HCT116 (cell line): ENCODE data around the gene DNAJC6. TPM values are rescaled to one million over a fixed set of nuclear protein-coding genes. Genes with fewer than 3 reads are reported as not detected.

Experiments
- ATAC-seq: fragments of 200-7000 bp; cut with Tn5 transposase; 2 replicates; pipeline ENCODE4 v1.9.1; 2020; ENCODE audit warnings: mild to moderate bottlenecking, moderate library complexity
- BruUV-seq: library from RNA; stranded (reverse); fragments of 400-500 nt; replicated peaks from 2 replicates; lab custom pipeline; 2021; lab: Mats Ljungman, UMichigan
- CTCF ChIA-PET: fragments of 300-600 bp; sonication (Branson Sonifier 250); formaldehyde crosslinking; loops from one replicate; lab custom pipeline; 2021; ENCODE audit warnings: antibody characterized with exemption; lab: Charles Lee
- POLR2A ChIA-PET: fragments of 300-600, 350-600 bp; sonication (Branson Sonifier 250); formaldehyde crosslinking; loops from one replicate; lab custom pipeline; 2021; ENCODE audit warnings: antibody characterized with exemption; lab: Charles Lee
- RAD21 ChIA-PET, 2 experiments: fragments of 300-600 bp; sonication (Branson Sonifier 250); formaldehyde crosslinking; loops; one replicate each; lab custom pipeline; 2023; ENCODE audit warnings: low total read pairs in 2 of 2; ENCODE audit not compliant: uncharacterized antibody in 2 of 2, unreplicated experiment in 2 of 2, low non-redundant PET in 1 of 2; lab: Charles Lee
- DNase-seq: peaks from one replicate; pipeline ENCODE4 v3.0.0-alpha.2; 2010; ENCODE audit warnings: low read depth, low spot score
- H2AFZ ChIP-seq: fragments of 200-600 bp; shearing (Covaris generic), sonication (generic); 2 replicates; pipeline ENCODE4 v1.6.1; 2017; ENCODE audit warnings: low read depth, mixed run types, mixed read lengths, antibody characterized with exemption, low read length; ENCODE audit not compliant: poor library complexity, severe bottlenecking
- H3K27ac ChIP-seq: 2 replicates; pipeline ENCODE4 v1.5.1; 2012; ENCODE audit warnings: low read depth, low read length
- H3K27me3 ChIP-seq: fragments of 200-600 bp; sonication (generic); 2 replicates; pipeline ENCODE4 v1.6.1; 2016; ENCODE audit warnings: mixed run types, low read length, mixed read lengths; ENCODE audit not compliant: insufficient read depth
- H3K36me3 ChIP-seq, 2 experiments: fragments of 200-500 bp in 1 of 2; fragments of 200-600 bp in 1 of 2; sonication (Bioruptor generic) in 1 of 2; sonication (generic) in 1 of 2; 2 replicates each; pipeline versions ENCODE4 v1.5.1 to v1.6.1; 2014 to 2016; ENCODE audit warnings: low read length in 2 of 2, inconsistent platforms in 1 of 2, mixed read lengths in 1 of 2, mixed run types in 1 of 2; ENCODE audit not compliant: insufficient read depth in 2 of 2, control insufficient read depth in 1 of 2
- H3K4me1 ChIP-seq, 2 experiments: fragments of 200-600 bp in 1 of 2; sonication (generic) in 1 of 2; 2 replicates each; pipeline versions ENCODE4 v1.5.1 to v1.6.1; 2012 to 2017; ENCODE audit warnings: low read length in 2 of 2, inconsistent platforms in 1 of 2, mild to moderate bottlenecking in 1 of 2, mixed read lengths in 1 of 2, mixed run types in 1 of 2, moderate library complexity in 1 of 2; ENCODE audit not compliant: insufficient read depth in 2 of 2, control insufficient read depth in 1 of 2
- H3K4me2 ChIP-seq: fragments of 200-600 bp; sonication (generic); 2 replicates; pipeline ENCODE4 v1.6.1; 2017; ENCODE audit warnings: mixed run types, low read length, mixed read lengths
- H3K4me3 ChIP-seq, 2 experiments: fragments of 200-600 bp in 1 of 2; sonication (generic) in 1 of 2; replicated peaks in 1 of 2; 2 replicates each; pipeline ENCODE4 v1.5.1; 2011 to 2016; ENCODE audit warnings: low read length in 2 of 2, control low read depth in 1 of 2, low read depth in 1 of 2, mild to moderate bottlenecking in 1 of 2, mixed read lengths in 1 of 2, mixed run types in 1 of 2
- H3K79me2 ChIP-seq: fragments of 200-600 bp; sonication (generic); 2 replicates; pipeline ENCODE4 v1.6.1; 2017; ENCODE audit warnings: mild to moderate bottlenecking, mixed run types, low read length, moderate library complexity, mixed read lengths; ENCODE audit not compliant: insufficient read depth
- H3K9ac ChIP-seq: fragments of 200-600 bp; sonication (generic); 2 replicates; pipeline ENCODE4 v1.6.1; 2016; ENCODE audit warnings: low read length, mixed read lengths
- H3K9me2 ChIP-seq: fragments of 200-600 bp; sonication (generic), shearing (Covaris generic); 2 replicates; pipeline ENCODE4 v1.6.1; 2017; ENCODE audit warnings: mixed run types, mild to moderate bottlenecking, moderate library complexity; ENCODE audit not compliant: insufficient read depth
- H3K9me3 ChIP-seq, 2 experiments: fragments of 200-500 bp in 1 of 2; fragments of 200-600 bp in 1 of 2; sonication (Bioruptor generic) in 1 of 2; sonication (generic) in 1 of 2; 2 replicates each; pipeline ENCODE4 v1.6.1; 2014 to 2017; ENCODE audit warnings: low read length in 2 of 2, mixed read lengths in 2 of 2, inconsistent platforms in 1 of 2, low read depth in 1 of 2, mild to moderate bottlenecking in 1 of 2, mixed run types in 1 of 2, moderate library complexity in 1 of 2; ENCODE audit not compliant: control insufficient read depth in 1 of 2, insufficient read depth in 1 of 2
- H4K20me1 ChIP-seq: fragments of 200-600 bp; sonication (generic), shearing (Covaris generic); 2 replicates; pipeline ENCODE4 v1.6.1; 2017; ENCODE audit warnings: mixed run types, mild to moderate bottlenecking, moderate library complexity; ENCODE audit not compliant: insufficient read depth
- CBX3 ChIP-seq: IDR thresholded peaks from 2 replicates; pipeline ENCODE4 v1.6.1; 2012; ENCODE audit warnings: low read depth
- EGR1 ChIP-seq: IDR thresholded peaks from 2 replicates; pipeline ENCODE4 v1.6.1; 2012; ENCODE audit warnings: low read depth
- EZH2phosphoT487 ChIP-seq: fragments of 200-600 bp; IDR thresholded peaks from 2 replicates; pipeline ENCODE4 v1.6.1; 2018; ENCODE audit warnings: antibody characterized with exemption, borderline replicate concordance
- FOSL1 ChIP-seq: IDR thresholded peaks from 2 replicates; pipeline ENCODE4 v1.6.1; 2012; ENCODE audit warnings: low read depth
- MAX ChIP-seq: IDR thresholded peaks from 2 replicates; pipeline ENCODE4 v1.6.1; 2012
- POLR2A ChIP-seq: IDR thresholded peaks from 2 replicates; pipeline ENCODE4 v1.7.0; 2011; ENCODE audit warnings: borderline replicate concordance; ENCODE audit not compliant: insufficient read depth, insufficient read length; ENCODE audit errors: extremely low read depth
- RAD21 ChIP-seq: IDR thresholded peaks from 2 replicates; pipeline ENCODE4 v1.6.1; 2012; ENCODE audit warnings: low read depth, mild to moderate bottlenecking
- SIN3A ChIP-seq: IDR thresholded peaks from 2 replicates; pipeline ENCODE4 v1.6.1; 2012; ENCODE audit warnings: low read depth
- ZBTB33 ChIP-seq: IDR thresholded peaks from 2 replicates; pipeline ENCODE4 v1.6.1; 2011; ENCODE audit warnings: mild to moderate bottlenecking, low read length, moderate library complexity; ENCODE audit not compliant: insufficient replicate concordance; ENCODE audit errors: extremely low read depth
- ZNF274 ChIP-seq: fragments of 200-500 bp; sonication (Bioruptor generic); IDR thresholded peaks from 2 replicates; pipeline ENCODE4 v1.6.1; 2014; ENCODE audit warnings: mild to moderate bottlenecking, low read depth, low read length, inconsistent platforms
- intact Hi-C: fragments of 100-400 bp; cut with micrococcal nuclease; formaldehyde crosslinking; loops from 2 replicates; pipeline ENCODE4 v1.10.0; 2022
- total RNA-seq: library from RNA; stranded (reverse); gene quantifications from one replicate; pipeline ENCODE4 v1.2.1, GENCODE V29; 2021; ENCODE audit not compliant: unreplicated experiment

DNAJC6 gene
- total RNA-seq, 1 experiment from 2014 or later = 9.0 TPM

GRCh38 chr1:65392497-65392896 is 83.2 kb downstream of the DNAJC6 start:
- no peak overlapping the region for H3K4me3 ChIP-seq
- no peaks in the 10 kb centered on the region for H3K79me2 ChIP-seq
- no peaks in the 10 kb centered on the region for H3K27me3 ChIP-seq
- no peak overlapping the region for H3K27ac ChIP-seq
- ChIA-PET RAD21 (no interaction called here), POLR2A (no interaction called here), CTCF (no interaction called here)
- H3K9me3 ChIP-seq = no peaks in the 10 kb centered on the region
- no peaks in the 10 kb centered on the region for H4K20me1 ChIP-seq
- BruUV-seq = no TSS peak
- intact Hi-C loops = no loop called here
- no peak overlapping the region for H2AFZ ChIP-seq
- no peaks in the 10 kb centered on the region for H3K9me2 ChIP-seq
- H3K4me1 ChIP-seq = no peaks in the 10 kb centered on the region; a peak in 1 of 4 replicates
- no peaks in the 10 kb centered on the region for H3K36me3 ChIP-seq
- no peak overlapping the region for H3K9ac ChIP-seq
- TF ChIP-seq SIN3A (no peak), EZH2phosphoT487 (no peak), EGR1 (no peak), ZBTB33 (no peak), RAD21 (no peak), ZNF274 (no peak), MAX (no peak), CBX3 (no peak)
- no peak overlapping the region for H3K4me2 ChIP-seq
- DNase-seq (no peak), ATAC-seq (no peak)

GRCh38 chr1:65393347-65393746 is 84.0 kb downstream of the DNAJC6 start:
- Histone ChIP-seq H3K9me3 (no peaks in the 10 kb centered on the region), H3K4me1 (no peaks in the 10 kb centered on the region; a peak in 1 of 4 replicates), H3K4me2 (no peak overlapping the region), H3K9me2 (no peaks in the 10 kb centered on the region), H4K20me1 (no peaks in the 10 kb centered on the region), H3K36me3 (no peaks in the 10 kb centered on the region), H3K27ac (no peak overlapping the region), H2AFZ (no peak overlapping the region), H3K79me2 (no peaks in the 10 kb centered on the region), H3K4me3 (no peak overlapping the region), H3K27me3 (no peaks in the 10 kb centered on the region), H3K9ac (no peak overlapping the region)
- DNase-seq (no peak), ATAC-seq (no peak)
- POLR2A ChIA-PET = no interaction called here
- intact Hi-C loops = no loop called here
- RAD21 ChIA-PET = no interaction called here
- TF ChIP-seq FOSL1 (no peak), POLR2A (no peak), EZH2phosphoT487 (no peak)
- CTCF ChIA-PET = no interaction called here
- BruUV-seq = no TSS peak
